Loucy (cell line): Measurements from ENCODE around the gene SLC39A9.

ENCODE experiments used
- EZH2phosphoT487 ChIP-seq: fragments of 200-600 bp; IDR thresholded peaks from 2 replicates; pipeline ENCODE4 v1.6.1; 2018; ENCODE audit warnings: antibody characterized with exemption, mild to moderate bottlenecking, moderate library complexity, borderline replicate concordance
- TF ChIP-seq, protein P1 (sequence below): fragments of 200-600 bp; sonication (generic); conservative IDR thresholded peaks from 2 replicates; pipeline ENCODE4 v1.5.1; 2014; ENCODE audit warnings: mild to moderate bottlenecking, antibody characterized with exemption, low read length

- TF ChIP-seq, protein P1, sequence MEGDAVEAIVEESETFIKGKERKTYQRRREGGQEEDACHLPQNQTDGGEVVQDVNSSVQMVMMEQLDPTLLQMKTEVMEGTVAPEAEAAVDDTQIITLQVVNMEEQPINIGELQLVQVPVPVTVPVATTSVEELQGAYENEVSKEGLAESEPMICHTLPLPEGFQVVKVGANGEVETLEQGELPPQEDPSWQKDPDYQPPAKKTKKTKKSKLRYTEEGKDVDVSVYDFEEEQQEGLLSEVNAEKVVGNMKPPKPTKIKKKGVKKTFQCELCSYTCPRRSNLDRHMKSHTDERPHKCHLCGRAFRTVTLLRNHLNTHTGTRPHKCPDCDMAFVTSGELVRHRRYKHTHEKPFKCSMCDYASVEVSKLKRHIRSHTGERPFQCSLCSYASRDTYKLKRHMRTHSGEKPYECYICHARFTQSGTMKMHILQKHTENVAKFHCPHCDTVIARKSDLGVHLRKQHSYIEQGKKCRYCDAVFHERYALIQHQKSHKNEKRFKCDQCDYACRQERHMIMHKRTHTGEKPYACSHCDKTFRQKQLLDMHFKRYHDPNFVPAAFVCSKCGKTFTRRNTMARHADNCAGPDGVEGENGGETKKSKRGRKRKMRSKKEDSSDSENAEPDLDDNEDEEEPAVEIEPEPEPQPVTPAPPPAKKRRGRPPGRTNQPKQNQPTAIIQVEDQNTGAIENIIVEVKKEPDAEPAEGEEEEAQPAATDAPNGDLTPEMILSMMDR: no peak
- TF ChIP-seq EZH2phosphoT487: no peak
Measured at GRCh38 chr14:69405762-69406161, 7.3 kb downstream of the SLC39A9 start.
